ENCODE results near the gene ASAP2.

The ASAP2 gene

GRCh38 chr2:9423100-9423921 is 216.7 kb downstream of the ASAP2 start, which contains the start of the genes CPSF3 and ITGB1BP1:
CPSF3 (plus strand) TSS chr2:9423654; CDS start chr2:9423774, 120 bp downstream.
ITGB1BP1 (minus strand) TSS chr2:9423528; CDS start chr2:9418697, 4,831 bp downstream.
- peak; percentile 93 for DNase-seq (ENCODE audit: low read depth, low spot score)

GRCh38 chr2:9423922-9424272 is 217.3 kb downstream of the ASAP2 start:
- no peak for DNase-seq (ENCODE audit: low read depth, low spot score)

GRCh38 chr2:9424447-9425164 is 218.0 kb downstream of the ASAP2 start:
- DNase-seq (ENCODE audit: low read depth, low spot score), result no peak

- DNase-seq (ENCODE audit: low read depth, low spot score), result no peak
Measured at GRCh38 chr2:9428965-9429577, 222.5 kb downstream of the ASAP2 start.

- no peak for DNase-seq (ENCODE audit: low read depth, low spot score)
Measured at GRCh38 chr2:9430316-9431293, 224.0 kb downstream of the ASAP2 start.

- no peak for DNase-seq (ENCODE audit: low read depth, low spot score)
Measured at GRCh38 chr2:9434489-9434888, 227.9 kb downstream of the ASAP2 start.

- no peak for DNase-seq (ENCODE audit: low read depth, low spot score)
Measured at GRCh38 chr2:9439536-9439935, 232.9 kb downstream of the ASAP2 start.

- DNase-seq (ENCODE audit: low read depth, low spot score), result no peak
Measured at GRCh38 chr2:9440058-9440727, 233.6 kb downstream of the ASAP2 start.

- no peak for DNase-seq (ENCODE audit: low read depth, low spot score)
Measured at GRCh38 chr2:9441556-9441955, 234.9 kb downstream of the ASAP2 start.

GRCh38 chr2:9443526-9443925 is 236.9 kb downstream of the ASAP2 start:
- no peak for DNase-seq (ENCODE audit: low read depth, low spot score)

GRCh38 chr2:9445089-9445488 is 238.5 kb downstream of the ASAP2 start:
- no peak for DNase-seq (ENCODE audit: low read depth, low spot score)

- DNase-seq (ENCODE audit: low read depth, low spot score), result no peak
Measured at GRCh38 chr2:9451231-9451630, 244.6 kb downstream of the ASAP2 start.
